Central memory CD8-positive, alpha-beta T cell (primary cell): ENCODE results near the gene DGKG.

Experiments
- ATAC-seq: fragments of 150-1000 bp; cut with Tn5 transposase; replicated peaks from 2 replicates; pipeline ENCODE4 v1.10.0; 2022; ENCODE audit warnings: mild to moderate bottlenecking, moderate FRiP score, moderate number of reproducible peaks; ENCODE audit not compliant: poor library complexity, severe bottlenecking; ENCODE audit errors: extremely low read depth
- DNase-seq, 2 donors: peaks; one replicate each; pipeline ENCODE4 v3.0.0; 2021; ENCODE audit warnings: low spot score in 2 of 2
- H3K27ac Mint-ChIP-seq: one replicate; pipeline ENCODE4 v1.8.0; 2022; ENCODE audit warnings: low read depth, mild to moderate bottlenecking, moderate library complexity, mixed read lengths
- H3K27me3 Mint-ChIP-seq: one replicate; pipeline ENCODE4 v1.8.0; 2022; ENCODE audit warnings: mixed read lengths
- H3K36me3 Mint-ChIP-seq: one replicate; pipeline ENCODE4 v1.8.0; 2022; ENCODE audit warnings: mild to moderate bottlenecking, moderate library complexity, mixed read lengths; ENCODE audit not compliant: insufficient read depth
- H3K4me1 Mint-ChIP-seq: one replicate; pipeline ENCODE4 v1.8.0; 2022; ENCODE audit warnings: mixed read lengths
- H3K4me3 Mint-ChIP-seq: one replicate; pipeline ENCODE4 v1.8.0; 2022; ENCODE audit warnings: mild to moderate bottlenecking, moderate library complexity, mixed read lengths
- H3K9me3 Mint-ChIP-seq: one replicate; pipeline ENCODE4 v1.8.0; 2022; ENCODE audit warnings: mixed read lengths

The DGKG gene

GRCh38 chr3:186236357-186237020, 125.5 kb downstream of the DGKG start:
- H3K27me3 Mint-ChIP-seq, result no peaks in the 10 kb centered on the region
- H3K4me3 Mint-ChIP-seq, result no peak overlapping the region
- H3K9me3 Mint-ChIP-seq, result no peaks in the 10 kb centered on the region
- ATAC-seq (no peak), DNase-seq (no peak)
- peaks cover 9% of the 10 kb centered on the region for H3K4me1 Mint-ChIP-seq
- H3K36me3 Mint-ChIP-seq, result no peaks in the 10 kb centered on the region
- no peak overlapping the region for H3K27ac Mint-ChIP-seq

GRCh38 chr3:186235554-186235953, 126.5 kb downstream of the DGKG start:
- peaks cover 9% of the 10 kb centered on the region for H3K4me1 Mint-ChIP-seq
- H3K27ac Mint-ChIP-seq, result peak overlapping the region; percentile 26
- H3K27me3 Mint-ChIP-seq, result peaks cover 9% of the 10 kb centered on the region
- no peaks in the 10 kb centered on the region for H3K36me3 Mint-ChIP-seq
- H3K4me3 Mint-ChIP-seq, result peak overlapping the region; percentile 24
- no peak for DNase-seq
- no peaks in the 10 kb centered on the region for H3K9me3 Mint-ChIP-seq
- no peak for ATAC-seq

- Mint-ChIP-seq H3K4me1 (peaks cover 9% of the 10 kb centered on the region), H3K36me3 (no peaks in the 10 kb centered on the region), H3K27me3 (peaks cover 20% of the 10 kb centered on the region), H3K4me3 (no peak overlapping the region), H3K9me3 (no peaks in the 10 kb centered on the region), H3K27ac (no peak overlapping the region)
- no peak for ATAC-seq
- no peak for DNase-seq
These were observed 127.9 kb downstream of the DGKG start for GRCh38 chr3:186234152-186234551.

- DNase-seq (no peak), ATAC-seq (no peak)
- no peak overlapping the region for H3K27ac Mint-ChIP-seq
- H3K4me3 Mint-ChIP-seq, result no peak overlapping the region
- H3K27me3 Mint-ChIP-seq, result peaks cover 71% of the 10 kb centered on the region
- H3K4me1 Mint-ChIP-seq, result no peaks in the 10 kb centered on the region
- H3K36me3 Mint-ChIP-seq, result peaks cover under 1% of the 10 kb centered on the region
- H3K9me3 Mint-ChIP-seq, result no peaks in the 10 kb centered on the region
These were observed 135.6 kb downstream of the DGKG start for GRCh38 chr3:186226482-186226881.

- Mint-ChIP-seq H3K27me3 (peaks cover 62% of the 10 kb centered on the region), H3K4me1 (no peaks in the 10 kb centered on the region), H3K4me3 (no peak overlapping the region), H3K27ac (no peak overlapping the region), H3K36me3 (peaks cover 1% of the 10 kb centered on the region), H3K9me3 (no peaks in the 10 kb centered on the region)
- no peak for ATAC-seq
- DNase-seq, result no peak
These were observed 136.4 kb downstream of the DGKG start for GRCh38 chr3:186225603-186226002.

- DNase-seq, result no peak
- Mint-ChIP-seq H3K4me1 (no peaks in the 10 kb centered on the region), H3K36me3 (peaks cover 1% of the 10 kb centered on the region), H3K9me3 (no peaks in the 10 kb centered on the region), H3K4me3 (no peak overlapping the region), H3K27me3 (peaks cover 50% of the 10 kb centered on the region), H3K27ac (no peak overlapping the region)
- ATAC-seq, result no peak
These were observed 137.9 kb downstream of the DGKG start for GRCh38 chr3:186224041-186224610.

GRCh38 chr3:186223476-186223875, 138.6 kb downstream of the DGKG start:
- Mint-ChIP-seq H3K27me3 (peaks cover 44% of the 10 kb centered on the region), H3K4me3 (no peak overlapping the region), H3K4me1 (no peaks in the 10 kb centered on the region), H3K27ac (no peak overlapping the region), H3K9me3 (no peaks in the 10 kb centered on the region), H3K36me3 (peaks cover 1% of the 10 kb centered on the region)
- ATAC-seq, result no peak
- no peak for DNase-seq

GRCh38 chr3:186221760-186222378, 140.2 kb downstream of the DGKG start:
- ATAC-seq (no peak), DNase-seq (no peak)
- peaks cover 34% of the 10 kb centered on the region for H3K27me3 Mint-ChIP-seq
- no peak overlapping the region for H3K27ac Mint-ChIP-seq
- no peaks in the 10 kb centered on the region for H3K4me1 Mint-ChIP-seq
- no peak overlapping the region for H3K4me3 Mint-ChIP-seq
- H3K9me3 Mint-ChIP-seq, result no peaks in the 10 kb centered on the region
- H3K36me3 Mint-ChIP-seq, result peaks cover 1% of the 10 kb centered on the region

- Mint-ChIP-seq H3K9me3 (no peaks in the 10 kb centered on the region), H3K36me3 (peaks cover 1% of the 10 kb centered on the region), H3K4me1 (no peaks in the 10 kb centered on the region), H3K27ac (no peak overlapping the region), H3K4me3 (no peak overlapping the region), H3K27me3 (peaks cover 26% of the 10 kb centered on the region)
- ATAC-seq, result no peak
- no peak for DNase-seq
These were observed 141.0 kb downstream of the DGKG start for GRCh38 chr3:186220911-186221645.

GRCh38 chr3:186220365-186220764, 141.7 kb downstream of the DGKG start:
- Mint-ChIP-seq H3K27ac (no peak overlapping the region), H3K36me3 (peaks cover 1% of the 10 kb centered on the region), H3K4me1 (no peaks in the 10 kb centered on the region), H3K9me3 (no peaks in the 10 kb centered on the region), H3K27me3 (peaks cover 19% of the 10 kb centered on the region), H3K4me3 (no peak overlapping the region)
- ATAC-seq (no peak), DNase-seq (no peak)

GRCh38 chr3:186219211-186219638, 142.8 kb downstream of the DGKG start:
- Mint-ChIP-seq H3K27ac (no peak overlapping the region), H3K9me3 (no peaks in the 10 kb centered on the region), H3K4me3 (no peak overlapping the region), H3K27me3 (peaks cover 13% of the 10 kb centered on the region), H3K36me3 (peaks cover 3% of the 10 kb centered on the region), H3K4me1 (no peaks in the 10 kb centered on the region)
- no peak for ATAC-seq
- DNase-seq, result no peak

- Mint-ChIP-seq H3K27ac (no peak overlapping the region), H3K4me3 (no peak overlapping the region), H3K9me3 (no peaks in the 10 kb centered on the region), H3K36me3 (peaks cover 3% of the 10 kb centered on the region), H3K27me3 (peaks cover 5% of the 10 kb centered on the region), H3K4me1 (no peaks in the 10 kb centered on the region)
- ATAC-seq (no peak), DNase-seq (no peak)
These were observed 143.6 kb downstream of the DGKG start for GRCh38 chr3:186218421-186218820.

GRCh38 chr3:186217820-186218164, 144.2 kb downstream of the DGKG start:
- Mint-ChIP-seq H3K27me3 (no peaks in the 10 kb centered on the region), H3K4me1 (no peaks in the 10 kb centered on the region), H3K4me3 (no peak overlapping the region), H3K36me3 (peaks cover 3% of the 10 kb centered on the region), H3K9me3 (no peaks in the 10 kb centered on the region), H3K27ac (no peak overlapping the region)
- DNase-seq (no peak), ATAC-seq (no peak)
